SU-DHL-6 (cell line): Measurements from ENCODE around the gene NUDT21.

Source experiments
- CTCF ChIP-seq: fragments of 200-600 bp; sonication (generic); IDR thresholded peaks from one replicate; pipeline ENCODE4 v1.5.1; 2017; ENCODE audit warnings: antibody characterized with exemption, mild to moderate bottlenecking, low read length, moderate library complexity; ENCODE audit not compliant: insufficient read depth, poor library complexity, severe bottlenecking
- EZH2phosphoT487 ChIP-seq: fragments of 200-600 bp; sonication (generic), shearing (Covaris generic); conservative IDR thresholded peaks from 2 replicates; pipeline ENCODE4 v1.6.1; 2018; ENCODE audit warnings: mild to moderate bottlenecking, antibody characterized with exemption, low read length, moderate library complexity, mixed read lengths

GRCh38 chr16:56421976-56422669, 29.0 kb downstream of the NUDT21 start:
- TF ChIP-seq CTCF (no peak), EZH2phosphoT487 (no peak)
